ENCODE results near the gene TEX2. TPM values are rescaled to one million over a fixed set of nuclear protein-coding genes. Genes with fewer than 3 reads are reported as not detected.

TEX2 gene
- total and polyA plus RNA-seq, 9 of the 15 experiments (the other 6 are each of a cell fraction or from before 2014, with no cell fraction given) = 4.1 to 27.6 (median 19.3) TPM

- TF ChIP-seq ELK1 (CRISPR knock-in tag; IDR thresholded peaks at IDR 0.05) = no peak
- no peak for TF ChIP-seq PREB (CRISPR knock-in tag; IDR thresholded peaks at IDR 0.05)
- TF ChIP-seq SETDB1 (IDR thresholded peaks at IDR 0.05; ENCODE audit: low read length) = no peak
- no peak for TF ChIP-seq GABPB1 (CRISPR knock-in tag; IDR thresholded peaks at IDR 0.05)
- TF ChIP-seq POLR2G (IDR thresholded peaks at IDR 0.05; ENCODE audit: low read depth, low read length) = no peak; the same call in 1 of the 2 replicates
- no peak for TF ChIP-seq GTF3C2 (IDR thresholded peaks at IDR 0.05; ENCODE audit: borderline replicate concordance, extremely low read depth, insufficient read length)
- TF ChIP-seq ZNF449 (CRISPR knock-in tag; IDR thresholded peaks at IDR 0.05) = no peak
- peak; percentile 27 for TF ChIP-seq POLR2A (conservative IDR thresholded peaks at IDR 0.05)
- 0 out of 2 replicates have a peak, but pooled peaks have one; percentile 6 for TF ChIP-seq ZBTB26 (CRISPR knock-in tag; IDR thresholded peaks at IDR 0.05)
- no peak for TF ChIP-seq ZNF668 (CRISPR knock-in tag; IDR thresholded peaks at IDR 0.05)
- no peak for TF ChIP-seq ZNF165 (CRISPR knock-in tag; IDR thresholded peaks at IDR 0.05; ENCODE audit: borderline replicate concordance)
- no peak for TF ChIP-seq BRCA1 (IDR thresholded peaks at IDR 0.05)
- TF ChIP-seq BRCA1 (CRISPR knock-in tag; IDR thresholded peaks at IDR 0.05) = no peak
- TF ChIP-seq CREB5 (CRISPR knock-in tag; IDR thresholded peaks at IDR 0.05) = no peak
- TF ChIP-seq ZNF584 (CRISPR knock-in tag; IDR thresholded peaks at IDR 0.05; ENCODE audit: low read depth) = no peak
- no peak for TF ChIP-seq ZBTB9 (CRISPR knock-in tag; IDR thresholded peaks at IDR 0.05)
Observed at GRCh38 chr17:64147110-64148016, 115.7 kb downstream of the TEX2 start (continued).
